ENCODE data around the gene C1orf159. TPM values are rescaled to one million over a fixed set of nuclear protein-coding genes. Genes with fewer than 3 reads are reported as not detected.
A peak's percentile ranks its signal among the peaks of the same experiment; 100 is the strongest.

The C1orf159 gene
- total and polyA plus RNA-seq, 9 of the 15 experiments (the other 6 are each of a cell fraction or from before 2014, with no cell fraction given) = 0.28 to 54.9 (median 10.6) TPM

DNA sequence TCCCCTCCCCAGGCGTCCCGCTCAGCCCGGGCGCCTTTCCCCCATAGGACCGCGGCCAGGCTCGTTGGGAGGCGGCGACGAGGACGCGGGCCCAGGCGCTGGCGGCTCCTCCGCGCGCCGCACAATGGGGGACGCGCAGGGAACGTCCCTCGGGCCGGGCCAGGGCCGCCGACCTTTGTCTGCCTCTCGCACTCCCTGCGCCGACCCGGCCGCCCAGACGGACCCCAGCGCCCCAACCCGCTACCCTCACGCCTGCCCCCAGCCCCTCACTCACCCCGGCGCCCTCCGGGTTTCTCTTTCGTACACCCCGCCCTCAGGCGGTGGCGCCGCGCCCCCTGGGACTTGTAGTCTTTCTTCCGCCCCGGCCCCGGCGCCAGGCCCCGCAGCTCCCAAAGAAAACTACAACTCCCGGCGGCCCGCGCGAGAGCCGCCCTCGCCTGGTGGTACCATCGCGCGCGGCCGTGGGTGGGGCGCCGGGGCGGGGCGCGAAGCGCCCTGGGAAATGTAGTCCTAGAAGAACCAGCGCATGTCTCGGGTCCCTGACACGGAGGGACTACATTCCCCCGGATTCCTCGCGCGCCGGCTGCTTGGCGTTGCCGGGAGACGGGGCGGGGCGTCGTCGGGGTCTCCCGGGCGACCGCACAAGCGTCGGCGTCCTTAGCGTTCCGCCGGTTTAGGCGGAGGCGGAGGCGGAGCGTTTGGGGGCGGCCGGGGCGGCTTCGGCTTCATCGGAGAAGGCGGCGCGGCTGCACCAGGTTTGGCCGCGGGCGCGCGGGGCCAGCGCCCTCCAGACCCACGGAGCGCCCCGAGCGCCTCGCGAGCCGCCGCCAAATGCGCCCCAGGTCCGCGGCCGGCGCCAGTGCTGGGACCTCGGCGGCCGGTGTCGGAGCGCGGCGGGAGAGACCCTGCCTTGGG is at the start of gene C1orf159 (continued):
- TF ChIP-seq, protein P1, sequence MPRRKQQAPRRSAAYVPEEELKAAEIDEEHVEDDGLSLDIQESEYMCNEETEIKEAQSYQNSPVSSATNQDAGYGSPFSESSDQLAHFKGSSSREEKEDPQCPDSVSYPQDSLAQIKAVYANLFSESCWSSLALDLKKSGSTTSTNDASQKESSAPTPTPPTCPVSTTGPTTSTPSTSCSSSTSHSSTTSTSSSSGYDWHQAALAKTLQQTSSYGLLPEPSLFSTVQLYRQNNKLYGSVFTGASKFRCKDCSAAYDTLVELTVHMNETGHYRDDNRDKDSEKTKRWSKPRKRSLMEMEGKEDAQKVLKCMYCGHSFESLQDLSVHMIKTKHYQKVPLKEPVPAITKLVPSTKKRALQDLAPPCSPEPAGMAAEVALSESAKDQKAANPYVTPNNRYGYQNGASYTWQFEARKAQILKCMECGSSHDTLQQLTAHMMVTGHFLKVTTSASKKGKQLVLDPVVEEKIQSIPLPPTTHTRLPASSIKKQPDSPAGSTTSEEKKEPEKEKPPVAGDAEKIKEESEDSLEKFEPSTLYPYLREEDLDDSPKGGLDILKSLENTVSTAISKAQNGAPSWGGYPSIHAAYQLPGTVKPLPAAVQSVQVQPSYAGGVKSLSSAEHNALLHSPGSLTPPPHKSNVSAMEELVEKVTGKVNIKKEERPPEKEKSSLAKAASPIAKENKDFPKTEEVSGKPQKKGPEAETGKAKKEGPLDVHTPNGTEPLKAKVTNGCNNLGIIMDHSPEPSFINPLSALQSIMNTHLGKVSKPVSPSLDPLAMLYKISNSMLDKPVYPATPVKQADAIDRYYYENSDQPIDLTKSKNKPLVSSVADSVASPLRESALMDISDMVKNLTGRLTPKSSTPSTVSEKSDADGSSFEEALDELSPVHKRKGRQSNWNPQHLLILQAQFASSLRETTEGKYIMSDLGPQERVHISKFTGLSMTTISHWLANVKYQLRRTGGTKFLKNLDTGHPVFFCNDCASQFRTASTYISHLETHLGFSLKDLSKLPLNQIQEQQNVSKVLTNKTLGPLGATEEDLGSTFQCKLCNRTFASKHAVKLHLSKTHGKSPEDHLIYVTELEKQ (CRISPR knock-in tag; IDR thresholded peaks at IDR 0.05) = no peak
- no peak for TF ChIP-seq KHSRP (IDR thresholded peaks at IDR 0.05)
- TF ChIP-seq MYNN (IDR thresholded peaks at IDR 0.05) = no peak
- TF ChIP-seq MYNN (CRISPR knock-in tag; IDR thresholded peaks at IDR 0.05) = no peak
- TF ChIP-seq ZBTB43 (CRISPR knock-in tag; IDR thresholded peaks at IDR 0.05) = no peak
- no peak for TF ChIP-seq PPARD (CRISPR knock-in tag; IDR thresholded peaks at IDR 0.05)
- TF ChIP-seq SMARCB1 (IDR thresholded peaks at IDR 0.05; ENCODE audit: insufficient read length, low read depth) = no peak
- TF ChIP-seq FOXK1 (CRISPR knock-in tag; IDR thresholded peaks at IDR 0.05; ENCODE audit: borderline replicate concordance) = no peak
- TF ChIP-seq MLX (CRISPR knock-in tag; conservative IDR thresholded peaks at IDR 0.05) = no peak
- TF ChIP-seq NFIC (IDR thresholded peaks at IDR 0.05) = 0 out of 2 replicates have a peak, but pooled peaks have one; percentile 21
- TF ChIP-seq CREM (IDR thresholded peaks at IDR 0.05; ENCODE audit: low read depth) = peak; percentile 85
- TF ChIP-seq ZNF444 (CRISPR knock-in tag; IDR thresholded peaks at IDR 0.05) = no peak
- TF ChIP-seq TGIF2 (CRISPR knock-in tag; IDR thresholded peaks at IDR 0.05) = peak; percentile 63; the same call in 1 of the 2 replicates
- no peak for TF ChIP-seq ZNF507 (tag; conservative IDR thresholded peaks at IDR 0.05)
- TF ChIP-seq, protein P2, sequence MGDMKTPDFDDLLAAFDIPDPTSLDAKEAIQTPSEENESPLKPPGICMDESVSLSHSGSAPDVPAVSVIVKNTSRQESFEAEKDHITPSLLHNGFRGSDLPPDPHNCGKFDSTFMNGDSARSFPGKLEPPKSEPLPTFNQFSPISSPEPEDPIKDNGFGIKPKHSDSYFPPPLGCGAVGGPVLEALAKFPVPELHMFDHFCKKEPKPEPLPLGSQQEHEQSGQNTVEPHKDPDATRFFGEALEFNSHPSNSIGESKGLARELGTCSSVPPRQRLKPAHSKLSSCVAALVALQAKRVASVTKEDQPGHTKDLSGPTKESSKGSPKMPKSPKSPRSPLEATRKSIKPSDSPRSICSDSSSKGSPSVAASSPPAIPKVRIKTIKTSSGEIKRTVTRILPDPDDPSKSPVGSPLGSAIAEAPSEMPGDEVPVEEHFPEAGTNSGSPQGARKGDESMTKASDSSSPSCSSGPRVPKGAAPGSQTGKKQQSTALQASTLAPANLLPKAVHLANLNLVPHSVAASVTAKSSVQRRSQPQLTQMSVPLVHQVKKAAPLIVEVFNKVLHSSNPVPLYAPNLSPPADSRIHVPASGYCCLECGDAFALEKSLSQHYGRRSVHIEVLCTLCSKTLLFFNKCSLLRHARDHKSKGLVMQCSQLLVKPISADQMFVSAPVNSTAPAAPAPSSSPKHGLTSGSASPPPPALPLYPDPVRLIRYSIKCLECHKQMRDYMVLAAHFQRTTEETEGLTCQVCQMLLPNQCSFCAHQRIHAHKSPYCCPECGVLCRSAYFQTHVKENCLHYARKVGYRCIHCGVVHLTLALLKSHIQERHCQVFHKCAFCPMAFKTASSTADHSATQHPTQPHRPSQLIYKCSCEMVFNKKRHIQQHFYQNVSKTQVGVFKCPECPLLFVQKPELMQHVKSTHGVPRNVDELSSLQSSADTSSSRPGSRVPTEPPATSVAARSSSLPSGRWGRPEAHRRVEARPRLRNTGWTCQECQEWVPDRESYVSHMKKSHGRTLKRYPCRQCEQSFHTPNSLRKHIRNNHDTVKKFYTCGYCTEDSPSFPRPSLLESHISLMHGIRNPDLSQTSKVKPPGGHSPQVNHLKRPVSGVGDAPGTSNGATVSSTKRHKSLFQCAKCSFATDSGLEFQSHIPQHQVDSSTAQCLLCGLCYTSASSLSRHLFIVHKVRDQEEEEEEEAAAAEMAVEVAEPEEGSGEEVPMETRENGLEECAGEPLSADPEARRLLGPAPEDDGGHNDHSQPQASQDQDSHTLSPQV (IDR thresholded peaks at IDR 0.05) = peak; percentile 97
- peak in 1 of 2 experiments; percentile 61; a peak in 1 of 4 replicates for TF ChIP-seq KDM4B (IDR thresholded peaks at IDR 0.05; ENCODE audit: borderline replicate concordance in 2 of 2, low read depth in 1 of 2)
